ENCODE measurements around the gene NRTN.
A peak's percentile ranks its signal among the peaks of the same experiment; 100 is the strongest.
"Not testable (repeated sequence)": the region's sequence is repeated elsewhere in the genome, so short reads cannot be mapped to it uniquely, and the experiment has no call there.

The NRTN gene

GRCh38 chr19:5804516-5805461, at the start of gene NRTN:
Gene NRTN, plus strand, starts transcription at chr19:5805067. Its CDS starts 19,099 bp downstream, at chr19:5824166.
- peak; percentile 62 for DNase-seq

GRCh38 chr19:5762608-5763217, 42.2 kb upstream of the NRTN start:
- DNase-seq: no peak

GRCh38 chr19:5765220-5765619, 39.6 kb upstream of the NRTN start:
- no peak for DNase-seq

- no peak for DNase-seq
Measured at GRCh38 chr19:5767949-5768348, 36.9 kb upstream of the NRTN start.

- DNase-seq: no peak
Measured at GRCh38 chr19:5772416-5772815, 32.5 kb upstream of the NRTN start.

- DNase-seq: no peak
Measured at GRCh38 chr19:5773276-5773675, 31.6 kb upstream of the NRTN start.

GRCh38 chr19:5774921-5775320, 29.9 kb upstream of the NRTN start:
- no peak for DNase-seq

- no peak for DNase-seq
Measured at GRCh38 chr19:5775668-5776309, 29.1 kb upstream of the NRTN start.

GRCh38 chr19:5778402-5778801, 26.5 kb upstream of the NRTN start:
- DNase-seq: no peak

GRCh38 chr19:5780916-5781315, 24.0 kb upstream of the NRTN start:
- not testable (repeated sequence) for DNase-seq

GRCh38 chr19:5782322-5782721, 22.5 kb upstream of the NRTN start:
- no peak for DNase-seq

- no peak for DNase-seq
Measured at GRCh38 chr19:5782945-5783919, 21.6 kb upstream of the NRTN start.

- no peak for DNase-seq
Measured at GRCh38 chr19:5784581-5785147, 20.2 kb upstream of the NRTN start, which contains the start of gene PRR22. Gene PRR22, minus strand, starts transcription at chr19:5784746. Its CDS starts 86 bp downstream, at chr19:5784660.

GRCh38 chr19:5785423-5785822, 19.4 kb upstream of the NRTN start:
- DNase-seq: no peak

- no peak for DNase-seq
Measured at GRCh38 chr19:5786593-5787408, 18.1 kb upstream of the NRTN start.

GRCh38 chr19:5787409-5788182, 17.3 kb upstream of the NRTN start:
- no peak for DNase-seq

GRCh38 chr19:5788422-5788821, 16.4 kb upstream of the NRTN start:
- DNase-seq: no peak

- DNase-seq: no peak
Measured at GRCh38 chr19:5789351-5789761, 15.5 kb upstream of the NRTN start.

- DNase-seq: no peak
Measured at GRCh38 chr19:5789886-5790558, 14.8 kb upstream of the NRTN start.

All from CD4-positive, alpha-beta T cell treated with Interleukin-12 subunit alpha and Interleukin-12 subunit beta, for 1 hour (primary cell).